Gastrocnemius medialis (tissue), 4 donors: ENCODE results near the gene CEND1. TPM values are rescaled to one million over a fixed set of nuclear protein-coding genes. Genes with fewer than 3 reads are reported as not detected.
A peak's percentile ranks its signal among the peaks of the same experiment; 100 is the strongest.

Experiments used
- ATAC-seq, 2 donors: fragments of 150-250 bp; one replicate each; pipeline ENCODE4 v1.9.1; 2016
- DNase-seq, 2 donors: peaks; one replicate each; pipeline ENCODE4 v3.0.0-alpha.2; 2019
- H3K27ac ChIP-seq, 4 donors: fragments of 200-600 bp; sonication (generic); 1 replicate in 1 of 4; 2 replicates in 3 of 4; pipeline ENCODE4 v1.5.1; 2016 to 2018; ENCODE audit warnings: mild to moderate bottlenecking in 2 of 4, moderate library complexity in 1 of 4
- H3K27me3 ChIP-seq, 3 donors: fragments of 200-600 bp; sonication (generic) in 2 of 3; 1 replicate in 1 of 3; 2 replicates in 2 of 3; pipeline versions ENCODE4 v1.5.1 to v1.6.0; 2016 to 2019; ENCODE audit warnings: mild to moderate bottlenecking in 1 of 3, moderate library complexity in 1 of 3
- H3K36me3 ChIP-seq, 2 donors: fragments of 200-600 bp; sonication (generic) in 1 of 2; one replicate each; pipeline ENCODE4 v1.5.1; 2017 to 2018
- H3K4me1 ChIP-seq, 2 donors: fragments of 200-600 bp; sonication (generic) in 1 of 2; one replicate each; pipeline ENCODE4 v1.5.1; 2016 to 2017; ENCODE audit warnings: mild to moderate bottlenecking in 2 of 2
- H3K4me3 ChIP-seq, 4 donors: fragments of 200-600 bp; sonication (generic) in 3 of 4; 1 replicate in 1 of 4; 2 replicates in 3 of 4; pipeline ENCODE4 v1.5.1; 2016 to 2019; ENCODE audit warnings: mild to moderate bottlenecking in 2 of 4
- H3K9me3 ChIP-seq, 3 donors: fragments of 200-600 bp; sonication (generic) in 2 of 3; 1 replicate in 1 of 3; 2 replicates in 2 of 3; pipeline ENCODE4 v1.5.1; 2016 to 2019
- CTCF ChIP-seq, 5 experiments: fragments of 450-650 bp in 3 of 5; fragments of 200-600 bp in 2 of 5; sonication (generic) in 2 of 5; IDR thresholded peaks in 4 of 5; conservative IDR thresholded peaks in 1 of 5; 1 replicate in 4 of 5; 2 replicates in 1 of 5; pipeline ENCODE4 v1.5.1; 2016 to 2019; ENCODE audit warnings: antibody characterized with exemption in 5 of 5, mild to moderate bottlenecking in 3 of 5, moderate library complexity in 3 of 5
- POLR2A ChIP-seq, 2 donors: fragments of 450-650 bp; IDR thresholded peaks; one replicate each; pipeline ENCODE4 v1.6.1; 2017; ENCODE audit warnings: antibody characterized with exemption in 2 of 2, mild to moderate bottlenecking in 2 of 2, moderate library complexity in 2 of 2
- in situ Hi-C, 4 donors: fragments of 200-750 bp; cut with MboI; loops; one replicate each; pipeline versions ENCODE4 v1.15.0 to v1.8.0; 2017; ENCODE audit warnings: low sequenced_read_pairs in 4 of 4
- intact Hi-C: fragments of 100-400 bp; cut with DNase I; formaldehyde crosslinking; loops from one replicate; pipeline ENCODE4 v1.15.1; 2023; ENCODE audit warnings: low total_unique reads
- total RNA-seq, 4 donors: library from RNA; depleted of rRNA; stranded (reverse); fragments of >200 nt; gene quantifications; one replicate each; pipeline versions ENCODE4 v1.1.0 to v1.2.3, GENCODE V29; 2016

The CEND1 gene
- total RNA-seq, 4 donors from 2014 or later = 0.20 TPM; not detected in 3

GRCh38 chr11:819943-820649 is 30.2 kb upstream of the CEND1 start:
- peaks cover 0 to 26% of the 10 kb centered on the region in 2 donors for H3K36me3 ChIP-seq
- H3K27me3 ChIP-seq = no peaks in the 10 kb centered on the region
- DNase-seq = peak; percentile 95
- peak overlapping the region; percentile 68 to 100 (median 82) for H3K4me3 ChIP-seq
- H3K27ac ChIP-seq = peak overlapping the region; percentile 93 to 100 (median 98)
- H3K9me3 ChIP-seq = no peaks in the 10 kb centered on the region
- in situ Hi-C loops (no loop called here), intact Hi-C loops (loop anchor here (1.0 to 2.0 kb wide), 2 partner anchors 11 to 23 kb away; partner anchors contain the start of genes POLR2L, RPLP2 and TSPAN4)
- peak; percentile 49 to 63 for ATAC-seq
- TF ChIP-seq CTCF (IDR thresholded peaks at IDR 0.05 in 4 of 5, conservative IDR thresholded peaks at IDR 0.05 in 1 of 5) (no peak), POLR2A (IDR thresholded peaks at IDR 0.05) (peak; percentile 55 to 74)
- peaks cover 27 to 44% of the 10 kb centered on the region in 2 donors for H3K4me1 ChIP-seq

GRCh38 chr11:819129-819931 is 29.4 kb upstream of the CEND1 start:
- H3K9me3 ChIP-seq = no peaks in the 10 kb centered on the region
- H3K4me1 ChIP-seq = peaks cover 27 to 39% of the 10 kb centered on the region in 2 donors
- H3K36me3 ChIP-seq = peaks cover 0 to 26% of the 10 kb centered on the region in 2 donors
- peak; percentile 61 for ATAC-seq
- H3K4me3 ChIP-seq = peak overlapping the region; percentile 68 to 100 (median 82)
- peak overlapping the region; percentile 93 to 100 (median 98) for H3K27ac ChIP-seq
- H3K27me3 ChIP-seq = no peaks in the 10 kb centered on the region
- intact Hi-C loops = loop anchor here (1.0 kb wide), 1 partner anchor 10 kb away; the partner anchor contains the start of gene RPLP2
- peak; percentile 90 to 93 for DNase-seq
- TF ChIP-seq POLR2A (IDR thresholded peaks at IDR 0.05) (peak; percentile 99), CTCF (IDR thresholded peaks at IDR 0.05 in 4 of 5, conservative IDR thresholded peaks at IDR 0.05 in 1 of 5) (peak in 4 of 5 experiments; percentile 29 to 61 (median 36))
- in situ Hi-C loops = no loop called here

GRCh38 chr11:818396-819128 is 28.7 kb upstream of the CEND1 start, which contains the start of gene PNPLA2:
Gene PNPLA2 (plus strand): TSS chr11:818914. CDS start chr11:819719, 805 bp downstream.
- H3K4me1 ChIP-seq = peaks cover 27 to 32% of the 10 kb centered on the region in 2 donors
- ATAC-seq (no peak), DNase-seq (peak in 1 of 2 donors; percentile 65)
- intact Hi-C loops (loop anchor here (1.0 kb wide), 1 partner anchor 9 kb away; the partner anchor contains the start of gene RPLP2), in situ Hi-C loops (no loop called here)
- no peaks in the 10 kb centered on the region for H3K27me3 ChIP-seq
- H3K9me3 ChIP-seq = no peaks in the 10 kb centered on the region
- no peak for TF ChIP-seq CTCF (IDR thresholded peaks at IDR 0.05 in 4 of 5, conservative IDR thresholded peaks at IDR 0.05 in 1 of 5)
- no peak for TF ChIP-seq POLR2A (IDR thresholded peaks at IDR 0.05)
- H3K27ac ChIP-seq = peak within 1 kb of the TSS; percentile 93 to 100 (median 98)
- peak within 1 kb of the TSS; percentile 68 to 100 (median 82) for H3K4me3 ChIP-seq
- H3K36me3 ChIP-seq = peaks cover 0 to 20% of the 10 kb centered on the region in 2 donors

- TF ChIP-seq POLR2A (IDR thresholded peaks at IDR 0.05) = no peak
- no peak for TF ChIP-seq CTCF (IDR thresholded peaks at IDR 0.05 in 4 of 5, conservative IDR thresholded peaks at IDR 0.05 in 1 of 5)
- H3K27me3 ChIP-seq = no peaks in the 10 kb centered on the region
- in situ Hi-C loops (no loop called here), intact Hi-C loops (no loop called here)
- DNase-seq = no peak
- no peak overlapping the region for H3K27ac ChIP-seq
- H3K36me3 ChIP-seq = peaks cover 0 to 36% of the 10 kb centered on the region in 2 donors
- H3K9me3 ChIP-seq = no peaks in the 10 kb centered on the region
- ATAC-seq = no peak
- H3K4me3 ChIP-seq = no peak overlapping the region
- H3K4me1 ChIP-seq = peaks cover 27 to 28% of the 10 kb centered on the region in 2 donors
Observed at GRCh38 chr11:816433-816779, 26.5 kb upstream of the CEND1 start.
